Progenitor cell of endocrine pancreas (in vitro differentiated cells): ENCODE measurements around the gene RND2. TPM values are rescaled to one million over a fixed set of nuclear protein-coding genes. Genes with fewer than 3 reads are reported as not detected.

Experiments
- DNase-seq: peaks from one replicate; pipeline ENCODE4 v3.0.0; 2021; ENCODE audit warnings: low spot score; ENCODE audit not compliant: unreplicated experiment
- H3K27ac Mint-ChIP-seq: 2 replicates; pipeline ENCODE4 v1.8.0; 2021; ENCODE audit warnings: mild to moderate bottlenecking, moderate library complexity, mixed read lengths
- H3K27me3 Mint-ChIP-seq: 2 replicates; pipeline ENCODE4 v1.8.0; 2021; ENCODE audit warnings: mixed read lengths
- H3K36me3 Mint-ChIP-seq: 2 replicates; pipeline ENCODE4 v1.8.0; 2022; ENCODE audit warnings: mixed read lengths; ENCODE audit not compliant: insufficient read depth
- H3K4me1 Mint-ChIP-seq: 2 replicates; pipeline ENCODE4 v1.8.0; 2021; ENCODE audit warnings: low read depth, mixed read lengths
- H3K4me3 Mint-ChIP-seq: 2 replicates; pipeline ENCODE4 v1.8.0; 2021; ENCODE audit warnings: low read depth, mild to moderate bottlenecking, moderate library complexity, mixed read lengths
- H3K9me3 Mint-ChIP-seq: 2 replicates; pipeline ENCODE4 v1.8.0; 2021; ENCODE audit warnings: low read depth, mixed read lengths
- CTCF ChIP-seq: fragments of 200-600 bp; sonication (generic); IDR thresholded peaks from one replicate; pipeline ENCODE4 v1.5.0; 2021; ENCODE audit warnings: antibody characterized with exemption, mild to moderate bottlenecking; ENCODE audit not compliant: unreplicated experiment
- total RNA-seq: library from RNA; stranded (reverse); gene quantifications from 2 replicates; pipeline ENCODE4 v1.2.1, GENCODE V29; 2021

The RND2 gene
- total RNA-seq, 1 donor from 2014 or later = 12.4 TPM

DNA sequence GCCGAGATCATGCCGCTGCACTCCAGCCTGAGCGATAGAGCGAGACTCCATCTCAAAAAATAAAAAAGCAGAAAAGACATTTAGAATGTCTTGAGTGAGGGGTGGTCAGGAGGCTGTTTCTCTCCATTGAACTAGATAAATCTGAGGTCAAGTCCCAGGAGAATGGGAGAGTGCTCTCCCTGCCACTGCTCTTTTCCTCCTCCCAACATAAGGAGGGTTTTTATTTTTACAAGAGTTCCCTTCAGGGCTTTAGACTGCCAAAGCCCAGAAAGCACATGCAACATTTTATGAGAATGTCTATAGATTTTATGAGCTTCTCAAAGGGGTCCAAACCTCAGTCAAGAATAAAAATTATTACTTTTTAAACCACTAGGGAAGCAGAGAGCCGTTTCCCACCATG lies 1.6 kb downstream of the RND2 start:
- peaks cover 6% of the 10 kb centered on the region for H3K4me1 Mint-ChIP-seq
- H3K36me3 Mint-ChIP-seq = no peaks in the 10 kb centered on the region
- DNase-seq = no peak
- H3K27me3 Mint-ChIP-seq = no peaks in the 10 kb centered on the region
- peak overlapping the region; percentile 65 for H3K4me3 Mint-ChIP-seq
- peak overlapping the region; percentile 64 for H3K27ac Mint-ChIP-seq
- TF ChIP-seq CTCF = no peak
- H3K9me3 Mint-ChIP-seq = no peaks in the 10 kb centered on the region

GRCh38 chr17:43027091-43028032 lies 2.3 kb downstream of the RND2 start:
- H3K27ac Mint-ChIP-seq = no peak overlapping the region
- no peaks in the 10 kb centered on the region for H3K36me3 Mint-ChIP-seq

DNA sequence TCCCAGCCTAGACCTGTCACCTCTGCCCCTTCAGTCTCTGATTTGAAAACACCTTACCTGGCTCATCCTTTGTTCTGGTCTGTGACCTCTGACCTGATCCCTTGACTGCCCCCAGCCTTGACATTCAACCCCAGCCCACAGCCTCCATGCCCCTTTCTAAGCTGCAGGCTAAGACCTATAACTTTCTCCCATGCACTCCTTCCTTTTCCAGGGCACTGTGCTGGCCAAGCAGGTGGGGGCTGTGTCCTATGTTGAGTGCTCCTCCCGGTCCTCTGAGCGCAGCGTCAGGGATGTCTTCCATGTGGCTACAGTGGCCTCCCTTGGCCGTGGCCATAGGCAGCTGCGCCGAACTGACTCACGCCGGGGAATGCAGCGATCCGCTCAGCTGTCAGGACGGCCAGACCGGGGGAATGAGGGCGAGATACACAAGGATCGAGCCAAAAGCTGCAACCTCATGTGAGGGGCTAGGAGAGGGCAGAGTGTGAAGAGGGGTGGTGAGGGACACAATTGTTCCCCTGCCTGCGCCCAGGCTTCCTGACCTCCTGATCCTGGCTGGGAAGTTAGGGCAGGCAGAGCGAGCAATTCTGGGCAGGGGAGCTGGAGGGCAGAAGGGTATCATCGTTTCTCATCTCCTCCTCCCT lies 3.3 kb downstream of the RND2 start:
- no peaks in the 10 kb centered on the region for H3K27me3 Mint-ChIP-seq
- no peaks in the 10 kb centered on the region for H3K9me3 Mint-ChIP-seq
- no peak for DNase-seq
- peaks cover 6% of the 10 kb centered on the region for H3K4me1 Mint-ChIP-seq
- no peaks in the 10 kb centered on the region for H3K36me3 Mint-ChIP-seq
- no peak overlapping the region for H3K27ac Mint-ChIP-seq
- H3K4me3 Mint-ChIP-seq = no peak overlapping the region
- no peak for TF ChIP-seq CTCF

More at GRCh38 chr17:43027091-43028032, 2.3 kb downstream of the RND2 start:
- H3K4me3 Mint-ChIP-seq = no peak overlapping the region
- H3K4me1 Mint-ChIP-seq = peaks cover 6% of the 10 kb centered on the region
- no peaks in the 10 kb centered on the region for H3K9me3 Mint-ChIP-seq
- no peaks in the 10 kb centered on the region for H3K27me3 Mint-ChIP-seq
- no peak for TF ChIP-seq CTCF
- DNase-seq = no peak

GRCh38 chr17:43030137-43030767 lies 5.2 kb downstream of the RND2 start:
- no peak for TF ChIP-seq CTCF
- no peaks in the 10 kb centered on the region for H3K36me3 Mint-ChIP-seq
- H3K9me3 Mint-ChIP-seq = no peaks in the 10 kb centered on the region
- no peaks in the 10 kb centered on the region for H3K27me3 Mint-ChIP-seq
- H3K4me1 Mint-ChIP-seq = peaks cover 19% of the 10 kb centered on the region
- DNase-seq = no peak
- H3K4me3 Mint-ChIP-seq = no peak overlapping the region
- H3K27ac Mint-ChIP-seq = no peak overlapping the region

DNA sequence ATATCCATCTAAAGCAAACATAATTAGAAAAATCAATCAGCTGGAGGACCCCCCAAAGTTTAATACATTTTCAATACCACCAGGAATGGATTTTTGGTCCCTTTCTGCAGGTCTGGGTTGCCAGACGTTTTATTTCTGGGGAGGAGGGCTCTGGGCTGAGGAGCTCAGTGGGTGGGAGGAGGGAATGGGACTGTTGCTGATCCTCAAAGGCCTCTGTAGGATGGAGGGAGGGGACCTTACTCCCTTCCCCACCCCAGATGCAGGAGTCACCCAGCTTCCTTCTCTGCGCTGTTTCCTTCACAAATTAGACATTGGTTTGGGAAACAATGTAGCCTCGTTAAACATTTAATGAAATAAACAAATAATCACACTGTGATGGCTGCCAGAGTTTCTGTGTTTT lies 6.6 kb downstream of the RND2 start:
- Mint-ChIP-seq H3K27me3 (no peaks in the 10 kb centered on the region), H3K27ac (no peak overlapping the region), H3K36me3 (no peaks in the 10 kb centered on the region), H3K4me3 (no peak overlapping the region), H3K4me1 (peaks cover 22% of the 10 kb centered on the region), H3K9me3 (no peaks in the 10 kb centered on the region)
- no peak for TF ChIP-seq CTCF
- DNase-seq = no peak
